Prostate gland (tissue), 2 donors: ENCODE measurements around the gene NFATC3. TPM values are rescaled to one million over a fixed set of nuclear protein-coding genes. Genes with fewer than 3 reads are reported as not detected.

ENCODE experiments used
- DNase-seq: peaks from one replicate; pipeline ENCODE4 v3.0.0-alpha.2; 2019; ENCODE audit warnings: low spot score
- H3K27ac ChIP-seq, 2 donors: fragments of 200-600 bp; sonication (generic); 2 replicates each; pipeline ENCODE4 v1.5.1; 2017 to 2019
- H3K27me3 ChIP-seq: fragments of 200-600 bp; sonication (generic); replicated peaks from 2 replicates; pipeline ENCODE4 v1.5.1; 2019; ENCODE audit not compliant: insufficient read depth
- H3K36me3 ChIP-seq, 2 donors: fragments of 200-600 bp; sonication (generic); 1 replicate in 1 of 2; 2 replicates in 1 of 2; pipeline versions ENCODE4 v1.5.1 to v1.8.1; 2017 to 2019
- H3K4me1 ChIP-seq: fragments of 200-600 bp; sonication (generic); replicated peaks from 2 replicates; pipeline ENCODE4 v1.5.1; 2019
- H3K4me3 ChIP-seq, 2 donors: fragments of 200-600 bp; sonication (generic); 2 replicates each; pipeline ENCODE4 v1.5.1; 2017 to 2019
- H3K9me3 ChIP-seq: fragments of 200-600 bp; sonication (generic); 2 replicates; pipeline ENCODE4 v1.5.1; 2017
- CTCF ChIP-seq, 4 experiments: fragments of 200-600 bp in 2 of 4; fragments of 450-650 bp in 2 of 4; sonication (generic) in 2 of 4; IDR thresholded peaks; 1 replicate in 3 of 4; 2 replicates in 1 of 4; pipeline ENCODE4 v1.5.1; 2016 to 2019; ENCODE audit warnings: antibody characterized with exemption in 4 of 4, mild to moderate bottlenecking in 2 of 4, moderate library complexity in 2 of 4
- POLR2A ChIP-seq: fragments of 450-650 bp; IDR thresholded peaks from one replicate; pipeline ENCODE4 v1.6.1; 2016; ENCODE audit warnings: antibody characterized with exemption, mild to moderate bottlenecking
- POLR2AphosphoS5 ChIP-seq: sonication (generic); formaldehyde crosslinking; IDR thresholded peaks from one replicate; pipeline ENCODE4 v1.6.1; 2017; ENCODE audit warnings: antibody characterized with exemption
- WGBS: methylation state at CpG from one replicate; pipeline ENCODE4 v1.1.5; 2018; 5-methylcytosine and 5-hydroxymethylcytosine counted together
- intact Hi-C: fragments of 100-400 bp; cut with DNase I; formaldehyde crosslinking; loops from one replicate; pipeline ENCODE4 v1.14.2; 2022
- total RNA-seq, 2 donors: library from RNA; depleted of rRNA; stranded (reverse); fragments of >200 nt; gene quantifications; one replicate each; pipeline ENCODE4 v1.1.0, GENCODE V29; 2016

The NFATC3 gene
- total RNA-seq, 2 donors from 2014 or later = 36.6 to 84.1 TPM

DNA sequence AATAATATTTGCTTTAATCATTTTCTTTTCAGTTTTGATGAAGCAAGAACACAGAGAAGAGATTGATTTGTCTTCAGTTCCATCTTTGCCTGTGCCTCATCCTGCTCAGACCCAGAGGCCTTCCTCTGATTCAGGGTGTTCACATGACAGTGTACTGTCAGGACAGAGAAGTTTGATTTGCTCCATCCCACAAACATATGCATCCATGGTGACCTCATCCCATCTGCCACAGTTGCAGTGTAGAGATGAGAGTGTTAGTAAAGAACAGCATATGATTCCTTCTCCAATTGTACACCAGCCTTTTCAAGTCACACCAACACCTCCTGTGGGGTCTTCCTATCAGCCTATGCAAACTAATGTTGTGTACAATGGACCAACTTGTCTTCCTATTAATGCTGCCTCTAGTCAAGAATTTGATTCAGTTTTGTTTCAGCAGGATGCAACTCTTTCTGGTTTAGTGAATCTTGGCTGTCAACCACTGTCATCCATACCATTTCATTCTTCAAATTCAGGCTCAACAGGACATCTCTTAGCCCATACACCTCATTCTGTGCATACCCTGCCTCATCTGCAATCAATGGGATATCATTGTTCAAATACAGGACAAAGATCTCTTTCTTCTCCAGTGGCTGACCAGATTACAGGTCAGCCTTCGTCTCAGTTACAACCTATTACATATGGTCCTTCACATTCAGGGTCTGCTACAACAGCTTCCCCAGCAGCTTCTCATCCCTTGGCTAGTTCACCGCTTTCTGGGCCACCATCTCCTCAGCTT, 105.8 kb downstream of the NFATC3 start:
- intact Hi-C loops = no loop called here
- TF ChIP-seq CTCF (IDR thresholded peaks at IDR 0.05) = no peak
- no peak for TF ChIP-seq POLR2AphosphoS5
- no peak for TF ChIP-seq POLR2A
- no peak for DNase-seq
- WGBS = 90% methylated on average over 2 of the region's 2 CpGs
- H3K36me3 ChIP-seq = peaks cover 0 to 4% of the 10 kb centered on the region in 2 donors
- H3K4me3 ChIP-seq = no peak overlapping the region
- no peaks in the 10 kb centered on the region for H3K4me1 ChIP-seq
- H3K9me3 ChIP-seq = no peaks in the 10 kb centered on the region
- no peak overlapping the region for H3K27ac ChIP-seq
- H3K27me3 ChIP-seq = no peaks in the 10 kb centered on the region

- intact Hi-C loops = no loop called here
- no peaks in the 10 kb centered on the region for H3K27me3 ChIP-seq
- no peak for TF ChIP-seq POLR2A
- no peak for TF ChIP-seq POLR2AphosphoS5
- no peak for TF ChIP-seq CTCF (IDR thresholded peaks at IDR 0.05)
- peaks cover 0 to 4% of the 10 kb centered on the region in 2 donors for H3K36me3 ChIP-seq
- no peaks in the 10 kb centered on the region for H3K9me3 ChIP-seq
- 83% methylated on average over 3 of the region's 3 CpGs for WGBS
- H3K4me1 ChIP-seq = no peaks in the 10 kb centered on the region
- no peak overlapping the region for H3K27ac ChIP-seq
- DNase-seq = no peak
- no peak overlapping the region for H3K4me3 ChIP-seq
Observed at GRCh38 chr16:68194251-68194650, 109.1 kb downstream of the NFATC3 start.

DNA sequence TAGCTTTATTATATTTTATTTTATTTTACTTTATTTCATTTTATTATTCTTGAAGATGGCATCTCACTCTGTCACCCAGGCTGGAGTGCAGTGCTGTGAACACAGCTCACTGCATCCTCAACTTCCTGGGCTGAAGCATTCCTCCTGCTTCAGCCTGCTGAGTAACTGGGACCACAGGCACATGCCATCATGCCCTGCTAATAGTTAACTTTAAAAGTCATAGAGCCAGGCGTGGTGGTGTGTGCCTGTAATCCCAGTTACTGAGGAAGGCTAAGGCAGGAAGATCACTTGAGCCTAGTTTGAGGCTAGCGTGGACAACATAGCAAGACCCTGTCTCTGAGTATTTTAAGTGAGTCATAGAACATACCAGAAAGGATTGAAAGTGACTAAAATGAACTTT, 112.1 kb downstream of the NFATC3 start:
- no peak overlapping the region for H3K27ac ChIP-seq
- H3K9me3 ChIP-seq = no peaks in the 10 kb centered on the region
- no peaks in the 10 kb centered on the region for H3K4me1 ChIP-seq
- TF ChIP-seq POLR2AphosphoS5 (no peak), POLR2A (no peak), CTCF (IDR thresholded peaks at IDR 0.05) (no peak)
- H3K36me3 ChIP-seq = no peaks in the 10 kb centered on the region
- intact Hi-C loops = no loop called here
- DNase-seq = no peak
- no peaks in the 10 kb centered on the region for H3K27me3 ChIP-seq
- 100% methylated on average over 2 of the region's 2 CpGs for WGBS
- H3K4me3 ChIP-seq = no peak overlapping the region

DNA sequence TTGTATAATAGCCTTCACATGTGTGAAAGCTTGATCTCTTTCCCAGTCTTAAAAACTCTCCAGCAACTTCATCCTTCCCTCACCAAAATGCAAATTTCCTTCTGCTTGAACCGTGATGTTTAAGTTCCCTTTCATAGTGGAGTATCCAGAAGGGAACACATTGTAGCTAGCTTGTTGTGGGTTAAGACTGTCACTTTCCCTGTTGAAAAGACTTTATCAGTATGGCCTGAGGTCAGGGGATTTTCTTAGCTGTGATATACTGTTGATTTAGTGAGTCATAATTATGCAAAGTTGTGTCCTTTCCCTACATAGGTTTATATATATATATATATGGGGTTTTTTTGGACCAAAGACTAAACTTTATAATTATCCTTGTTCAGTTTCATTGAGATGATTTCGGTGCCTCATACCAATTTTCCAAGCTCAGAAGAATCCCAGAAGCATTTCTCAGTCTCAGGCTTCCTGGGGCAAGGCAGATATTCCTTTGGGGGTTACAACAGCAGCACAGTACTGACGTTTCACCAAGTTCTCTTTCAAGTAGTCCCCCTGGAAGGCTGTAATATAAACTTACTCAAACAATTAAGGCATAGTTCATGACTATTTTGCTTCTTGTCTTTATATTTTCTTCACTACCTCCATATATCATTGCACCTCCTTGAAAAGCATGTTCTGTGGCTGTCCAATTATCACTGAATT, 115.1 kb downstream of the NFATC3 start:
- no peaks in the 10 kb centered on the region for H3K4me1 ChIP-seq
- intact Hi-C loops = no loop called here
- TF ChIP-seq CTCF (IDR thresholded peaks at IDR 0.05) (no peak), POLR2AphosphoS5 (no peak), POLR2A (no peak)
- no peak overlapping the region for H3K27ac ChIP-seq
- H3K9me3 ChIP-seq = no peaks in the 10 kb centered on the region
- H3K36me3 ChIP-seq = no peaks in the 10 kb centered on the region
- no peak overlapping the region for H3K4me3 ChIP-seq
- no peaks in the 10 kb centered on the region for H3K27me3 ChIP-seq
- no peak for DNase-seq
- 36% methylated on average over 3 of the region's 3 CpGs for WGBS
